T47D (cell line): Measurements from ENCODE around the gene SYK.

Source experiments
- DNase-seq, 2 experiments: peaks; one replicate each; pipeline versions ENCODE4 v3.0.0 to v3.0.0-alpha.2; 2011 to 2012; ENCODE audit warnings: low read depth in 1 of 2, low spot score in 1 of 2
- JUND ChIP-seq: IDR thresholded peaks from 2 replicates; pipeline ENCODE4 v1.6.1; 2012; ENCODE audit warnings: low read depth
- in situ Hi-C: cut with HindIII; loops from 2 replicates; pipeline ENCODE4 v1.10.0; 2016; ENCODE audit warnings: low sequenced_read_pairs, low pct_unique_long_range_greater_than_20kb

SYK gene

DNA sequence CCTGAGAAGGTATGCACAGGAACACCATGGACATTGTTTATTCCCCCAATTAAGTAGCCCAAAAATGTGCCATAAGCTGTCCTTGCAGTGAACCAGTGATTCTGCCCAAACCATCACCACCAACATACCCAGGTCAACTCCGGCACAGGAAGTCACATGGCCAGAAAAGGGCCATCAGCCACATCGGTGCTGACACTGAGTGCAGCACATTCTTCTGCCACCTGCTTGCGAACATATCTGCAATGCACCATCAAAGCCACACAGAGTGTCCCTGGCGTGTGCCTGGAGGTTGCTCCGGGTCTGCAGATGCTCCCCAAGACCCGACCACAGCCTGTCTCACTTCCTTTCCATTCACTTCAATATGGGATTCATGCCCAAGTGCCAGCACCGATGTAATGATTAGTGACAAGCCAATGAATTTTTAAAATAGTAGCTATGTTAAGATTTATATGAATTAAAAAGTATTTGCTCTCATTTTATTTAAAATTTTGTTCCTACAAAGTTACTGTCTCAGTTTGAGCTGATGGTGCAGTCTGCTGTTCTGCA, 37.6 kb downstream of the SYK start:
- TF ChIP-seq JUND = no peak
- no peak for DNase-seq
- in situ Hi-C loops = no loop called here

DNA sequence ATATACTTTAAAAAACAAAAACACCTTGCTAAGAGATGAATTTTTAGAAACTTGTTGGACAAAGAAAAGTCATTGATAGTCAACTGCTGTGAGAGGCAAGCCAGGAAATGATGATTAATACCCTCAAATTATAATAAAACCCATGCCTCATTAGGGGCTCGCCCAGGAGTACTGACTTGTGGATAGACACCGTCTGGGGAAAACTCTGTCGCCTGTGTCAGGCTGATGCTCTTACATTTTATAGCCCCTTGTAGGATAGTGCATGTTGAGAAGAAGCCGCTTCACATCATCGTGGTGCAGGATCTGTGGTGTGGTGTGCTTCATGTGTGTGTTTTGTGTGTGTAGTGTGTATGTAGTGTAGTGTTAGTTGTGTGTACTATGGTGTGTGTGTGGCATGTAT, 39.1 kb downstream of the SYK start:
- no peak for DNase-seq
- in situ Hi-C loops = no loop called here
- TF ChIP-seq JUND = no peak

DNA sequence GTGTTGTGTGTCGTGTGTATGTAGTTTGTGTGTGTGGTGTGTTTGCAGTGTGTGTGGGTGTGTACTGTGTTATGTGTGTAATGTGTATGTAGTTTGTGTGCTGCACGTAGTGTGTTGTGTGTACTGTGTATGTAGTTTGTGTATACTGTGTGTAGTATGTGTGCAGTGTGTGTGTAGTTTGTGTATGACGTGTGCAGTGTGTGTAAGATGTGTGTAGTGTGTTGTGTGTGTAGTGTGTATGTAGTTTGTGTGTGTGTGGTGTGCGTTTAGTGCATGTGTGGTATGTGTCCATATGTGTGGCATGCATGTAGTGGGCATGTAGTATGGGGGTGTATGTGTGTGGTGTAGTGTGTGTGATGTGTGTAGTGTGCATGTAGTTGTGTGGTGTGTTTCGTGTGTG, 39.6 kb downstream of the SYK start:
- no peak for DNase-seq
- in situ Hi-C loops = no loop called here
- TF ChIP-seq JUND = no peak

DNA sequence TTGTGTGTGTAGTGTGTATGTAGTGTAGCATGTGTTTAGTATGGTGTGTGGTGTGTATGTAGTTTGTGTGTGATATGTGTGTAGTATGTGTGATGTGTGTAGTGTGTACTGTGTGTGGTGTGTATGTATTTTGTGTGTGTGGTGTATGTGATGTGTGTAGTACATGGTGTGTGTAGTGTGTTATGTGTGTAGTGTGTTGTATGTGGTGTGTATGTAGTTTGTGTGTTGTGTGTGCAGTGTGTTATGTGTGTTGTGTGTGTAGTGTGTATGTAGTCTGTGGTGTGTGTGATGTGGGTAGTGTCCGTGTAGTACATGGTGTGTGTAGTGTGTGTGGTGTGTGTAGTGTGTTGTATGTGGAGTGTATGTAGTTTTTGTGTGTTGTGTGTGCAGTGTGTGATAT, 40.0 kb downstream of the SYK start:
- in situ Hi-C loops = no loop called here
- no peak for TF ChIP-seq JUND
- no peak for DNase-seq

DNA sequence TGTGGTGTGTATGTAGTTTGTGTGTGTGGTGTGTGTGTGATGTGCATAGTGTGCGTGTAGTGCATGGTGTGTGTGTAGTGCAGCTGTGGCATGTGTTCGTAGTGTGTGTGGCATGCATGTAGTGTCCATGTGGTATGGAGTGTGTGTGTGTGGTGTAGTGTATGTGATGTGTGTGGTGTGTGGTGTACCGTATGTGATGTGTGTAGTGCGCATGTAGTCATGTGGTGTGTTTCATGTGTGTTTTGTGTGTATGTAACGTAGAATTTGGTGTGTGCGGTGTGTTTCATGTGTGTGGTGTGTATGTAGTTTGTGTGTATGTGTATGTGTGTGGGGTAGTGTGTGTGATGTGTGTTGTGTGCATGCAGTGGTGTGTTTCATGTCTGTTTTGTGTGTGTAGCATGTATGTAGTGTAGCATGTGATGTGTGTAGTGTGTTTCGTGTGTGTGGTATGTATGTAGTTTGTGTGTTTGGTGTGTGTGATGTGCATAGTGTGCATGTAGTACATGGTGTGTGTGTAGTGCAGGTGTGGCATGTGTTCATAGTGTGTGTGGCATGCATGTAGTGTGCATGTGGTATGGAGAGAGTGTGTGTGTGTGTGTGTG, 40.7 kb downstream of the SYK start:
- in situ Hi-C loops = no loop called here
- DNase-seq = no peak
- no peak for TF ChIP-seq JUND

DNA sequence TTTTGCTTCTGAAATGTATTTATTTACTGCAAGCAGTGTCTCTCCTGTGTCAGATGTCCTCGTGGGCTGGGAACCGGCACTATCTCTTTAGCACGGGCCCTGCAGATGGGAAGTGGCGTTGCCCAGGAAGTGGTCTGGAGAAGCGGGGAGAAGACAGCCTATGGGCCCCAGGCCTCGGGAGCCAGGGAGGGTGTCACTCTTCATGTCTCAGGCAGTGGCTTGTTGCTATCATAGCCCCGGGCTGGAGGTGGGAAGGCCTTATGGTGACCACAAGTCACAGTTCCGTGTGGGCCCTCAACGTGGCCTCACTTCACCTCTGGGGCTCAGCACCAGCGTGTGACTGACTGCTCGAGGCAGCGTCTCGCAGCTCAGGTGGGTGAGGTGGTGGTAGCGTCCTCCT, 41.4 kb downstream of the SYK start:
- in situ Hi-C loops = no loop called here
- DNase-seq = no peak
- no peak for TF ChIP-seq JUND

DNA sequence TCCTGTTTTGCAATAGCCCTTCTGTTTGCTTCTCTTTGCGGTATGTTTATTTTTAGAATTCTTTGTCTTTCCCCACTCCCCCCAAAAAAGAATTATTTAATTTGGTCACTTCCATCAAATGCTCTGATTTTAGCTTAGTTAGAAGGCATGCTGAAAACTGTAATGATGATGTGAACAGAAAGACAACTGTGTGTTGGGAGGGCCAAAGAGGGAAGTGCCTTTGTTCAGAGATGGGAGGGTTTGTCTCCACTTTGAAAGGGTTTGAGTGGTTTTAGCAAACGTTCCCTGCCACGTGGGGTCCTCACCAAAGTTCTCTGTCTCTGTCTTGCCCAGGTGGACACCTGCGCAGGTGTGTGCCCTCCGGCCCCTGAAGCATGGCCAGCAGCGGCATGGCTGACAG, 41.9 kb downstream of the SYK start:
- no peak for DNase-seq
- in situ Hi-C loops = no loop called here
- TF ChIP-seq JUND = no peak

DNA sequence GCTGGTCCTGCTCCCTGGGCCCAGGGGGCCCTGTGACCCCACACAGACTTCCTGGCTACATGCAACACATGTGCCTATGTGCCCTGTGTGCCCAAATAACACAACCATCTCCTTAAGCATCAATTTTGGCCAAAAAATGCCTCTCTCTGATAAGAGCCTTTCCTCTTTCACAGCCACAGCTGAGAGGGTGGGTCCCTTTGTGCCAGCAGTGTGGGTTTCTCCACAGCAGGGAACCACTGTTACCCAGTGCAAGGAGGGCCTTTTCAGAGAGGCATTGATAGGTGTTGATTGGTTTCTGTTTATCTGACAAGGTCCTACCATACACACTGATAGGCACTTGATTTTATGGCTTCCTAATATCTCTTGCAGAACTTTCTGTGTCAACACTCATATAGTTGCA, 42.7 kb downstream of the SYK start:
- no peak for DNase-seq
- in situ Hi-C loops = no loop called here
- no peak for TF ChIP-seq JUND

DNA sequence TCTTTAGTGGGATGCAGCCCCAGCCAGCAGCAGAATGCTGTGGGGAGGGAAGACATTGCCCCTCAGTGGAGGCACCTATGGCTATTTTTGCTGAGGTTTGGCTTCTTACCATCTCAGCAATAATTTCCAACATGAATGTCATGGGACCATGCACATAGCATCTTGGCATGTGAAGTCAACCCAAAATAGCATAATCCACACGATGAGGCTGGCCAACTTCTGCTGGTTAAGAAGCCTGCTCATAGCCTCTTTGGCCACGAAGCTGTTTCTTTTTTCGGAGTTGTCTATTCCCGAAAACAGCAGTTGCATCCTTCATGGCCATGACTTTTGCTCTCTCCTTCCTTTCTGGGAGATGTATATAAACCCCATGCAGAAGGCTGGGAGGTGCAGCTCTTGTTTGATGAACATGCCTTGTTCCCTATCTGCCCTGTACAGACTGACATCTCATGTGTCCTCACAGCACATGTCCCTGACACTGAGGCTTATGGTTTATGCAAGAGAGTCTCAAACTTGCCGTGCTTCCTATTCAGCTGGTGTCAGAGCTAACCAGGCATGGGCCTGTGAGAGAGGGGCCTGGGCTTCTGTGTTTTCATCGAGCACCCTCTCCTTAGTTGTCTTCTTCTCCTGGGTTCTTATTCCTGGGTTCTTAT, 45.3 kb downstream of the SYK start:
- DNase-seq = no peak
- no peak for TF ChIP-seq JUND
- in situ Hi-C loops = no loop called here

DNA sequence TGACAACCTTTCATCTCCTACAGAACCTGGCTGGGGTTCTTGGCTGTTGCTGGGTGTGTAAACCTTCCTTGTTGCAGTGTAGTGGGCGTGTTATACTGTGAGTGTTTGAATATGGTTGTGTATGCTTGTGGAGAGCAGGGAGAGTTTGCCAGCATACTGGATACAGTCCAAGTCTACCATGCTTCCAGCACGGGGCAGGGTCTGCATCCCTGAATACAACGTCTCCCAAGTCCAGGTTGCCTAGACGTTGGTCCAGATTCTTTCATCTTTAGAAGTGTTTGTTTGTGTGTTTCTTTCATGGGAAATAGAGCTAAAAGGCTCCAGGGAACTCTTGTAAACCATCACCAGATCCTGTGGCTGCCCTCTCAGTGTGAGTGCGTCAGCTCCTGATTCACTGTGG, 46.4 kb downstream of the SYK start:
- DNase-seq = no peak
- TF ChIP-seq JUND = no peak
- in situ Hi-C loops = no loop called here

DNA sequence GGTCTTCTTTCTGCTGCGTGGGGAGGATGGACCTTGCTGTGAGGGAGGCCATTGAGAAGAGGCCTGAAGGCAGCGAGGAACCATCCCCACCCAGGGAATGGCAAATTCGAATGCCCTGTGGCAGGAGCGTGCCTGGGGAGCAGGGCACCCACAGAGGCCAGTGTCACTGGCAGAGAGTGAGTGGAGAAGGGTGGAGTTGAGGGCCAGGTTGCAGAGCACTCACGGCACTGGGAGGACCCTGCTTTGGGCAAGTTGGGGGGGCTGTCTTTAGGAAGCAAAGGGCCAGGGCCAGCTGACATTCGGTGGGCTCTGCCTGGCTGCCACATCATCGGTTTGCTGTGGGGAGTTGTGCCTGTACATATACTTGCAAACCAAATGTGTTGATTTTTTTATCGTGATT, 47.2 kb downstream of the SYK start:
- no peak for DNase-seq
- in situ Hi-C loops = no loop called here
- no peak for TF ChIP-seq JUND

DNA sequence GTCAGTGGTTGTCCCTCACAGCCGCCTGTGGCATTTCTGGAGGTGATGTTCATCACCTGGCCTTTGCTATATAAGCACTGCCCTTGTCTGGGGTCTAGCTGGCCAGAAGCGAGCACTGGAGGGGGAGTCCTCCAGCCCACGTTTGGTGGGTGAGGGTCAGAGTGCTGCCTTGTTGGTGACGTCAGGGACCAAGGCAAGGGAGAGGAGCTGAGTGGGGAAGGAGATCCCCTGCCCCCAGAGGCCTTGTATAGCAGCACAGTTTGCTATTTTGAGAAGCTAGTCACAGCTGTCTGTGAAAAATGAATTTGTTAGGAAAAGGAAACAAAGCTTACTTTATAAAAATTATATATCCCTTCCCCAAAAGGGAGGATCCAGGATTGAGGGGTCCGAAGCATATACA, 49.8 kb downstream of the SYK start:
- in situ Hi-C loops = no loop called here
- no peak for TF ChIP-seq JUND
- no peak for DNase-seq

DNA sequence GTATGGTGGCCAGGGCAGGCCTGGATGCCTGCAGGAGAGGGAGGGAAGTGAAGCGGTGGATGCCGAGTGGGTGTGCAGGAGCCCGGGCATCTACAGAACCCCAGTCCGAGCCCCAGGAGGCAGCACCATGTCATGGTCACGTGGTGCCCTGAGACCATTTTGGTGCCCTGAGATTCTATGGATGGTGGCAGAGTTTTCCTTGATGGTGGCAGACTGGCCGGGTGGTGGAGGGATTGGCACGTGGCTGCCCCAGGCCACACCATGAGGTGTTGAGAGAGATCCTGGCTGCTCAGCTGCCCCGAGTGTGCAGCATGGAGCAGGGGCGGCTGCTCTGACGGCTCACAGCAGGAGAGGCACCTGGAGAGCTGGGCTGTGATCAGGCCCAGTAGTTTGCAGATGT, 52.3 kb downstream of the SYK start:
- in situ Hi-C loops = no loop called here
- no peak for TF ChIP-seq JUND
- no peak for DNase-seq

DNA sequence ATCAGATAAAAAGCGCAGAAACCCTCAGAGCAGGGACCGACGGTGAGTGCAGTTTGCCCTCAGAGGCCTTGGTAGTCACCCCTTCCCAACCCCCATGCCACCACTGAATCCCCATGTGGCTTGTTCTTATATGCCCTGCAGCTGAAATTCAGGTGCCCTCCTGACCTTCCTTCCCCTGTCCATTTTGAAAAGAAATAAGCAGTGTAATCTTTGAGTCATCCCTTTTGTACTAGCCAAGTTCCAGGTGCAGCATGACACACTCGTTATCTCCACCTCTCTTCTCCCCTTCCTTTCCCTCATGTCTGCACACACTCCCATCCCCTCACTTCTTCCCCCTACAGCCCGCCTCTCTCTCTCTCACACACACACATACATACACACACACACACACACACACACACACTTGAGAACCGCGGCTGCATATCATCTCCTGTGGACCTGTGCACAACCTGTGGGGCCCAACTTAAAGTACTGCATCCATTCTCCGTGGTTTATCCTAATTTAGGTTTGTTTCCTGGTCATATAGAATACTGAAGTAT, 53.1 kb downstream of the SYK start:
- DNase-seq = no peak
- TF ChIP-seq JUND = no peak
- in situ Hi-C loops = no loop called here
